WI38 (cell line): ENCODE measurements around the gene PPP1R2.

ENCODE experiments used
- H3K4me3 ChIP-seq: 2 replicates; pipeline ENCODE4 v1.5.1; 2011; ENCODE audit warnings: low read depth, mild to moderate bottlenecking, control low read depth, low read length
- CTCF ChIP-seq: IDR thresholded peaks from 2 replicates; pipeline ENCODE4 v1.5.1; 2012; ENCODE audit warnings: low read depth, mild to moderate bottlenecking, control low read depth, low read length

The PPP1R2 gene

DNA sequence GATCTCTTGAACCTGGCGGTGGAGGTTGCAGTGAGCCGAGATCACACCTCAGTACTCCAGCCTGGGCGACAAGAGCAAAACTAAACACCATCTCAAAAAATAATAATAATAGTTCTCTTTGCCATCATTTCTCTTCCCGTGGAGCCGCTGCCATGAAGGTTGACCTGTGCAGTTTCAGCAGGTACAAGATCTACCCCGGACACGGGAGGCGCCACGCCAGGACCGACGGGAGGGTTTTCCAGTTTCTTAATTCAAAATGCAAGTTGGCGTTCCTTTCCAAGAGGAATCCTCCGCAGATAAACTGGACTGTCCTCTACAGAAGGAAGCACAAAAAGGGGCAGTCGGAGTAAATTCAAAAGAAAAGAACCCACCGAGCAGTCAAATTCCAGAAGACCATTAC, 11.3 kb upstream of the PPP1R2 start:
- H3K4me3 ChIP-seq = no peak overlapping the region
- no peak for TF ChIP-seq CTCF

- no peak for TF ChIP-seq CTCF
- H3K4me3 ChIP-seq = no peak overlapping the region
Measured at GRCh38 chr3:195553268-195553667, 10.1 kb upstream of the PPP1R2 start.

DNA sequence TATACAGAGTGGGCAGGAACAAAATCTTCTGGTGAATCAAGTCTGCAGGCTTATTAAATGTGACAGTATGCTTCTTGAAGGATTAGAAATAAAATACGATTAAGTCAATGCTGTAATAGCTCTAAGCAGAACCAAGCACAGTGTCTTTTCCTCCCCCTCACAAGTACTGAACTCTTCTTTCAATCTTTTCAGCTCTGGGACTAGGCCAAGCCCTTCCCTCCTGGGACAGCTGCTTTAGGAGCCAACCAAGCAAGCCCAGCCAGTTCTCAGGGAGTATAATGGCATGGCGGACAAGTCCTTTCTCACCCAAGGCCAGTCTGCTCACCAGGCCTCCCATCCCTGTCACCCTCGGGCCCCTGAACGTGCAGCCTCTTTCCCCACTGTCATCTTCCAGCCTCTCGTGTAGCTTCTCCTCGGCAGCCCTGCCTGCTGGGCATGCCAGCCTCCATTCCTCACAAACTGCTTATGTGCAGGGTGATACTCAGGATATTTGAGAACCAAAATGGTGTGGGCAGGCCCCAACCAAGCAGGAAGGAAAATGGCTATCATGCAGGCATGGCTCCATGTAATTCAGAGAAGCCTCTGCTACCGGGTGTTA, 8.4 kb upstream of the PPP1R2 start:
- H3K4me3 ChIP-seq = no peak overlapping the region
- no peak for TF ChIP-seq CTCF

- H3K4me3 ChIP-seq = no peak overlapping the region
- TF ChIP-seq CTCF = no peak
Measured at GRCh38 chr3:195550723-195551122, 7.6 kb upstream of the PPP1R2 start.

- no peak for TF ChIP-seq CTCF
- H3K4me3 ChIP-seq = no peak overlapping the region
Measured at GRCh38 chr3:195549931-195550519, 6.9 kb upstream of the PPP1R2 start.

DNA sequence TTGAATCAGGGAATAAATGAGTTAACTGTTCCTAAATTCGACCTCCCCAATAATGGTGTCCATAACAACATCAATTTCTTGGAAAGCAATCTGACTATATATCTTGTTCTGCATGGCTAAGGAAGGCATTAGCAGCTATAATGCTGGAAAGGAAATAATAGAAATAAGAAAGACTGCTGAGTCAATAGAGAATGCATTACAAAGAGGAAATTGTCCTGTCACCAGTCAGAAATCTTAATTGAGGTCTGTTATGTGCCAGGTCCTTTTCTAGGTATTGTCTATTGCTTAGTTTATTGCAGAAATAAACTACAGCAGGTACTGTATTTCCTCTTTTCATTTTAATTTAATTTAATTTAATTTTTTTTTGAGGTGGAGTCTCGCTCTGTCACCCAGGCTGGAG, 5.9 kb upstream of the PPP1R2 start:
- no peak for TF ChIP-seq CTCF
- no peak overlapping the region for H3K4me3 ChIP-seq

- TF ChIP-seq CTCF = no peak
- no peak overlapping the region for H3K4me3 ChIP-seq
Measured at GRCh38 chr3:195548501-195548900, 5.4 kb upstream of the PPP1R2 start.
